Measurements from ENCODE around the gene SLC10A7. TPM values are rescaled to one million over a fixed set of nuclear protein-coding genes. Genes with fewer than 3 reads are reported as not detected.

The SLC10A7 gene
- total RNA-seq, 3 donors from 2014 or later (not counting 1 experiment from before 2014, with no cell fraction given): 16.0 to 29.4 (median 26.3) TPM

DNA sequence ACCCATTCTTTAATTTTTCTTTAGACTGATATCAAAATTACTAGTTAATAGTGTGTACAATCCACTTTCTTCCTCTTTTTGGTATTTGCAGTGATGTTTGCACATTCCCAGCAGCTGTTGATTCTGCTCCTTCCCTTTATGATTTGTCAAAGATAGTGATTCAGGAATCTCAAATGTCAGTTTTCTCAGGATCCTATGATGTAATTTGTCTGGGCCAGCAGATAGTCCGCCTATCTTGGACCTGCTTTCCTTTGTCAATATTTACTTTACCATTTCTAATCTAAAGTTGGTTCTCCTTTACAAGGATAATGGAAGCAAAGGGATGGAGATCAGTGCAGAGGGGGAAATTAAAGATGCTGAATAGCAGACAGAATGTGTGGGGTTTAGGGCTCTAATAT, 185.3 kb downstream of the SLC10A7 start:
- Histone ChIP-seq H3K4me3 (ENCODE audit: low read length) (no peak overlapping the region), H3K27me3 (ENCODE audit: control insufficient read depth, insufficient read depth, low read length) (no peaks in the 10 kb centered on the region), H3K4me1 (ENCODE audit: control insufficient read depth, insufficient read depth, low read length) (no peaks in the 10 kb centered on the region), H3K27ac (ENCODE audit: low read length) (no peak overlapping the region), H3K36me3 (ENCODE audit: control insufficient read depth, insufficient read depth, low read length) (no peaks in the 10 kb centered on the region), H3K9me3 (ENCODE audit: control insufficient read depth, insufficient read depth, low read length) (no peaks in the 10 kb centered on the region)
- intact Hi-C loops (cut with micrococcal nuclease): no loop called here
- no CpG with 5 or more reads among the region's 1 CpG for WGBS (ENCODE audit: insufficient coverage)
- Mint-ChIP-seq H3K4me3 (no peak overlapping the region), H3K27ac (no peak overlapping the region), H3K27me3 (ENCODE audit: low read depth in 2 of 2) (no peaks in the 10 kb centered on the region), H3K9me3 (no peaks in the 10 kb centered on the region), H3K4me1 (no peaks in the 10 kb centered on the region), H3K36me3 (no peaks in the 10 kb centered on the region)
- DNase-seq (no peak), ATAC-seq (no peak)
- TF ChIP-seq, protein P1, sequence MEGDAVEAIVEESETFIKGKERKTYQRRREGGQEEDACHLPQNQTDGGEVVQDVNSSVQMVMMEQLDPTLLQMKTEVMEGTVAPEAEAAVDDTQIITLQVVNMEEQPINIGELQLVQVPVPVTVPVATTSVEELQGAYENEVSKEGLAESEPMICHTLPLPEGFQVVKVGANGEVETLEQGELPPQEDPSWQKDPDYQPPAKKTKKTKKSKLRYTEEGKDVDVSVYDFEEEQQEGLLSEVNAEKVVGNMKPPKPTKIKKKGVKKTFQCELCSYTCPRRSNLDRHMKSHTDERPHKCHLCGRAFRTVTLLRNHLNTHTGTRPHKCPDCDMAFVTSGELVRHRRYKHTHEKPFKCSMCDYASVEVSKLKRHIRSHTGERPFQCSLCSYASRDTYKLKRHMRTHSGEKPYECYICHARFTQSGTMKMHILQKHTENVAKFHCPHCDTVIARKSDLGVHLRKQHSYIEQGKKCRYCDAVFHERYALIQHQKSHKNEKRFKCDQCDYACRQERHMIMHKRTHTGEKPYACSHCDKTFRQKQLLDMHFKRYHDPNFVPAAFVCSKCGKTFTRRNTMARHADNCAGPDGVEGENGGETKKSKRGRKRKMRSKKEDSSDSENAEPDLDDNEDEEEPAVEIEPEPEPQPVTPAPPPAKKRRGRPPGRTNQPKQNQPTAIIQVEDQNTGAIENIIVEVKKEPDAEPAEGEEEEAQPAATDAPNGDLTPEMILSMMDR (IDR thresholded peaks at IDR 0.05): no peak

DNA sequence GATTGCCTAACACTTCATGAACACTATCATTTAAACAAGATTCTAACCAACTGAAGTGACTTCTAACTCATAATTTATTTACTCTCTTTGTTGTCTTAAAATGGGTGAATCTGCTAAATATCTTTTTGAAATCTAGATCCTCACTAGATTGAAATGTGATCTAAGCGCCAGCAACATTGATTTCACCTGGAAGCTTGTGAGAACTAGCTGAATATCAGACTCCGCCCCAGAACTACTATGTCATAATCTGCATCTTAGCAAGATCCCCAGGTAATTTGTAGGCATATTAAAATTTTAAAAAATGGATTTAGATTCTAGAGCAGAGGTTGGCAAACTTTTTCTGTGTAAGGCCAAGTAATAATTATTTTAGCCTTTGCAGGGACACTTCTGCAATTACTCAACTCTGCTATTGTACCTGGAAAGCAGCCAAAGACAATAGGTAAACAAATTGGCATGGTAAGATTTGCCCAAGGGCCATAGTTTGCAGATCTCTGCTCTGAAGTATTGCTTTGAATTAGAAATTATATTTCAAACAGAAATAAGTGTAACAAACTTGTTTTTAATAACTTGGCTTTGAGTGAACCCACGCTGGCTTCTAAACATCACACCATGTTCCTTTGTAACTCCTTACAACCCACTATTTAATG, 185.9 kb downstream of the SLC10A7 start:
- no peaks in the 10 kb centered on the region for H3K36me3 Mint-ChIP-seq
- intact Hi-C loops (cut with micrococcal nuclease): no loop called here
- no peaks in the 10 kb centered on the region for H3K27me3 Mint-ChIP-seq (ENCODE audit: low read depth in 2 of 2)
- H3K27me3 ChIP-seq (ENCODE audit: control insufficient read depth, insufficient read depth, low read length): no peaks in the 10 kb centered on the region
- TF ChIP-seq, protein P1 (IDR thresholded peaks at IDR 0.05): no peak
- no peak overlapping the region for H3K4me3 Mint-ChIP-seq
- no peak overlapping the region for H3K27ac Mint-ChIP-seq
- WGBS (ENCODE audit: insufficient coverage): 82% methylated on average over 2 of the region's 3 CpGs
- H3K36me3 ChIP-seq (ENCODE audit: control insufficient read depth, insufficient read depth, low read length): no peaks in the 10 kb centered on the region
- no peak overlapping the region for H3K27ac ChIP-seq (ENCODE audit: low read length)
- H3K4me3 ChIP-seq (ENCODE audit: low read length): no peak overlapping the region
- no peaks in the 10 kb centered on the region for H3K9me3 Mint-ChIP-seq
- H3K4me1 Mint-ChIP-seq: no peaks in the 10 kb centered on the region
- DNase-seq: no peak
- no peaks in the 10 kb centered on the region for H3K9me3 ChIP-seq (ENCODE audit: control insufficient read depth, insufficient read depth, low read length)
- no peak for ATAC-seq
- H3K4me1 ChIP-seq (ENCODE audit: control insufficient read depth, insufficient read depth, low read length): no peaks in the 10 kb centered on the region

DNA sequence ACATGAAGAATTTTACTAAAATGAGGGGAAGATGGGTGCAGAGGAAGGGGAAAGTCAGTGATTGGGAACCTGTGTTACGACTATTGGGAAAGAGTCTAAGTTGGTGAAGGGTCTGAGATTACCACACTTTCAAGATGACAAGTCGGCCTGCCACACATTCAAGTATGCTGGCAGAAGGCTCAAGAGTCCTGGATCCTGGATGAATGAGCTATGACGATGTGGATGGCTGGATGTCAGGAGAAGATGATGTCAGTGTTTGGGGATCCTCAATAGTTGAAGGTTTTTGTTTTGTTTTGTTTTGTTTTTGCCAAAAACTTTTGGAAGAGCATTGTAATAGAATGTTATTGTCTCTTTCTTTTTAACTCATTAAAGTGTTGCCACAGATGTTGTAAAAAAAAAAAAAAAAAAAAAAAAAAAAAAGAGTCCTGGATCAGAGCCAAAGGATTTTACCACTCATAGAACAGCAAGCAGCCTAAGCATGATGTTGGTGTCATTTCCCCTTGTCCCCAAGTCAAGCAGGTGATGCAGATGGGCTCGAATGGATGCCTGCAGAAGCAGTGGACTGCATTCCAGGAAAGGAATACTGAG, 186.8 kb downstream of the SLC10A7 start:
- Mint-ChIP-seq H3K4me3 (no peak overlapping the region), H3K27ac (no peak overlapping the region), H3K27me3 (ENCODE audit: low read depth in 2 of 2) (no peaks in the 10 kb centered on the region), H3K4me1 (no peaks in the 10 kb centered on the region), H3K9me3 (no peaks in the 10 kb centered on the region), H3K36me3 (no peaks in the 10 kb centered on the region)
- no peak for DNase-seq
- intact Hi-C loops (cut with micrococcal nuclease): no loop called here
- no peaks in the 10 kb centered on the region for H3K9me3 ChIP-seq (ENCODE audit: control insufficient read depth, insufficient read depth, low read length)
- no peaks in the 10 kb centered on the region for H3K4me1 ChIP-seq (ENCODE audit: control insufficient read depth, insufficient read depth, low read length)
- no peaks in the 10 kb centered on the region for H3K36me3 ChIP-seq (ENCODE audit: control insufficient read depth, insufficient read depth, low read length)
- ATAC-seq: no peak
- H3K27ac ChIP-seq (ENCODE audit: low read length): no peak overlapping the region
- 93% methylated on average over 4 of the region's 4 CpGs for WGBS (ENCODE audit: insufficient coverage)
- H3K27me3 ChIP-seq (ENCODE audit: control insufficient read depth, insufficient read depth, low read length): no peaks in the 10 kb centered on the region
- TF ChIP-seq, protein P1 (IDR thresholded peaks at IDR 0.05): no peak
- H3K4me3 ChIP-seq (ENCODE audit: low read length): no peak overlapping the region

DNA sequence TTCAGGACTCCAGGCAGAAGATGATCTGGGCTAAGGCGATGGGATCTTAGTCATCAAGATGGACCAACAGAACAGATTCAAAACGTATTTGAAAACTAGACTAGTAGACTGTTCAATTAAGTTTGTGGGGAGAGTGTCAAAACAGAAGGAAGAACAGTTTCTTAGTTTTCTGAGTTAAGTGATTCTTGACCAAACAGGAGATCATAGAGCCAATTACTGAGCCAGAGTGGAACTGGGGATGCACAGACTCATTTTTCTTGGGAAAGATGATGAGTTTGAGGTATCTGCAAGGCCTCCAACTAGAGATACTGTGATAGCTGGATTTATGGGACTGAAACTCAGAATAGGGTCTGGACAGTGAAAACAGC, 187.9 kb downstream of the SLC10A7 start:
- 67% methylated on average over 2 of the region's 2 CpGs for WGBS (ENCODE audit: insufficient coverage)
- Histone ChIP-seq H3K4me1 (ENCODE audit: control insufficient read depth, insufficient read depth, low read length) (no peaks in the 10 kb centered on the region), H3K27ac (ENCODE audit: low read length) (no peak overlapping the region), H3K36me3 (ENCODE audit: control insufficient read depth, insufficient read depth, low read length) (no peaks in the 10 kb centered on the region), H3K27me3 (ENCODE audit: control insufficient read depth, insufficient read depth, low read length) (no peaks in the 10 kb centered on the region), H3K4me3 (ENCODE audit: low read length) (no peak overlapping the region), H3K9me3 (ENCODE audit: control insufficient read depth, insufficient read depth, low read length) (no peaks in the 10 kb centered on the region)
- Mint-ChIP-seq H3K9me3 (no peaks in the 10 kb centered on the region), H3K27me3 (ENCODE audit: low read depth in 2 of 2) (no peaks in the 10 kb centered on the region), H3K4me3 (no peak overlapping the region), H3K4me1 (no peaks in the 10 kb centered on the region), H3K27ac (no peak overlapping the region), H3K36me3 (no peaks in the 10 kb centered on the region)
- no peak for ATAC-seq
- intact Hi-C loops (cut with micrococcal nuclease): no loop called here
- TF ChIP-seq, protein P1 (IDR thresholded peaks at IDR 0.05): no peak
- DNase-seq: no peak
